Parathyroid adenoma (tissue), 2 donors: Measurements from ENCODE around the gene ZBTB21.
"Not testable (repeated sequence)": the region's sequence is repeated elsewhere in the genome, so short reads cannot be mapped to it uniquely, and the experiment has no call there.

Experiments used
- H2AFZ ChIP-seq: fragments of 300-600 bp; sonication (generic); one replicate; pipeline ENCODE4 v1.7.0; 2017; ENCODE audit warnings: antibody characterized with exemption, mild to moderate bottlenecking
- H3K27ac ChIP-seq: fragments of 300-600 bp; sonication (generic); one replicate; pipeline ENCODE4 v1.7.0; 2017
- H3K27me3 ChIP-seq: fragments of 300-600 bp; sonication (generic); one replicate; pipeline ENCODE4 v1.7.0; 2017; ENCODE audit warnings: low read length; ENCODE audit not compliant: control insufficient read depth, insufficient read depth
- H3K36me3 ChIP-seq: fragments of 300-600 bp; sonication (generic); one replicate; pipeline ENCODE4 v1.7.0; 2017; ENCODE audit warnings: low read length; ENCODE audit not compliant: control insufficient read depth, insufficient read depth
- H3K4me1 ChIP-seq: fragments of 300-600 bp; sonication (generic); one replicate; pipeline ENCODE4 v1.7.0; 2017; ENCODE audit warnings: control low read depth
- H3K4me2 ChIP-seq: fragments of 300-600 bp; sonication (generic); one replicate; pipeline ENCODE4 v1.7.0; 2017; ENCODE audit warnings: low read length
- H3K4me3 ChIP-seq: fragments of 300-600 bp; sonication (generic); one replicate; pipeline ENCODE4 v1.7.0; 2017; ENCODE audit warnings: low read depth, low read length
- H3K79me2 ChIP-seq: fragments of 300-600 bp; sonication (generic); one replicate; pipeline ENCODE4 v1.7.0; 2017; ENCODE audit warnings: control low read depth
- H3K9ac ChIP-seq: fragments of 300-600 bp; sonication (generic); one replicate; pipeline ENCODE4 v1.7.0; 2017; ENCODE audit warnings: mild to moderate bottlenecking
- H3K9me3 ChIP-seq: fragments of 300-600 bp; sonication (generic); one replicate; pipeline ENCODE4 v1.7.0; 2017; ENCODE audit warnings: low read length; ENCODE audit not compliant: control insufficient read depth
- CTCF ChIP-seq: fragments of 300-600 bp; sonication (generic); IDR thresholded peaks from one replicate; pipeline ENCODE4 v1.7.0; 2017; ENCODE audit warnings: antibody characterized with exemption, mild to moderate bottlenecking
- donor health status: primary hyperparathyroidism.

The ZBTB21 gene

DNA sequence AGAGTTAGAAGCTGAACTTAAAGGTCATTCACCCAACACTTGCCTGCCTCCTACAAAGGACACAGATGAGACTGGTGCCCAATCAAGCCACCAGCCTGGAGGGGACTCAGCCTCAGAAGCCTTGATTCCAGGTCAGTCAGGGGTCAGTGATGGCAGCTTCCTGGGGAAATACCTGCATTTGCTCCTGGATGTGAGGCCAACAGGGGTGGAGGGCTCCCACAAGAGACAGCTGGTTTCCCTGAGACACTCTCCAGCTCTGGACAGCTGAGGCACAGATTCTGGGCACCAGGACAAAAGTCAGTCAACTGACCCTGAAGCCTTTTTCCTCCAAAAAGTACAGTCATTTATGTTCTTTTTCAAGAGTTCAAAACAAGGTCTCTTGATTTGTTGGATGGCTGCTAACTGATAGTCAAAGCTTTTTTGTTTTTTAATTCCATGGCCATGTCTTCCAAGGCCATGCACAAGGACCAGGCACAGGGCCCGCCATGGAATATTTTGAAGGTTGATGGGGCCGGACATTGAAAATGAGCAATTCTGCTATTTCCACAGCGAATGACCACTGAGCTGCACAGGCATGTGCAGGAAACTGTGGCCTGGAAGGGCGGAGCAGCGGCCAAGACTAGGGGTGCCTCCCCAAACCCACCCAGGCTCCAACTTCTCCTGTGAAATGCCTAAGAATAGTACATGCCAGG lies 58.1 kb downstream of the ZBTB21 start:
- Histone ChIP-seq H3K9ac (no peak overlapping the region), H3K36me3 (no peaks in the 10 kb centered on the region), H2AFZ (no peak overlapping the region), H3K9me3 (no peaks in the 10 kb centered on the region), H3K27me3 (no peaks in the 10 kb centered on the region), H3K27ac (no peak overlapping the region), H3K4me1 (peaks cover 13% of the 10 kb centered on the region), H3K79me2 (peaks cover 6% of the 10 kb centered on the region), H3K4me2 (peak overlapping the region; percentile 91), H3K4me3 (peak overlapping the region; percentile 81)
- TF ChIP-seq CTCF, result no peak

GRCh38 chr21:41950941-41951351 lies 59.2 kb downstream of the ZBTB21 start:
- TF ChIP-seq CTCF, result no peak
- Histone ChIP-seq H3K27me3 (no peaks in the 10 kb centered on the region), H3K4me2 (peak overlapping the region; percentile 91), H3K36me3 (no peaks in the 10 kb centered on the region), H3K27ac (no peak overlapping the region), H3K4me3 (peak overlapping the region; percentile 17), H3K9me3 (no peaks in the 10 kb centered on the region), H2AFZ (no peak overlapping the region), H3K4me1 (peaks cover 15% of the 10 kb centered on the region), H3K79me2 (peaks cover 8% of the 10 kb centered on the region), H3K9ac (no peak overlapping the region)

GRCh38 chr21:41949631-41950030 lies 60.5 kb downstream of the ZBTB21 start:
- H3K9me3 ChIP-seq, H2AFZ ChIP-seq, H3K27ac ChIP-seq, H3K27me3 ChIP-seq, H3K36me3 ChIP-seq, H3K4me2 ChIP-seq, H3K4me3 ChIP-seq, H3K9ac ChIP-seq: not testable (repeated sequence)
- Histone ChIP-seq H3K79me2 (peaks cover 20% of the 10 kb centered on the region), H3K4me1 (peaks cover 15% of the 10 kb centered on the region)

- Histone ChIP-seq H3K4me1 (peaks cover 15% of the 10 kb centered on the region), H3K36me3 (no peaks in the 10 kb centered on the region), H2AFZ (no peak overlapping the region), H3K9ac (no peak overlapping the region), H3K27ac (no peak overlapping the region), H3K27me3 (no peaks in the 10 kb centered on the region), H3K4me2 (no peak overlapping the region), H3K9me3 (no peaks in the 10 kb centered on the region), H3K4me3 (no peak overlapping the region), H3K79me2 (peaks cover 23% of the 10 kb centered on the region)
- no peak for TF ChIP-seq CTCF
These were observed 61.3 kb downstream of the ZBTB21 start for GRCh38 chr21:41948901-41949300.

- TF ChIP-seq CTCF, result no peak
- no peaks in the 10 kb centered on the region for H3K36me3 ChIP-seq
- no peaks in the 10 kb centered on the region for H3K27me3 ChIP-seq
- peak overlapping the region; percentile 44 for H3K27ac ChIP-seq
- no peaks in the 10 kb centered on the region for H3K9me3 ChIP-seq
- H3K4me2 ChIP-seq, result peak overlapping the region; percentile 34
- H3K9ac ChIP-seq, result no peak overlapping the region
- H3K79me2 ChIP-seq, result peaks cover 29% of the 10 kb centered on the region
- no peak overlapping the region for H3K4me3 ChIP-seq
- peaks cover 15% of the 10 kb centered on the region for H3K4me1 ChIP-seq
- H2AFZ ChIP-seq, result no peak overlapping the region
These were observed 61.9 kb downstream of the ZBTB21 start for GRCh38 chr21:41948078-41948895.
